WTC11 (cell line): ENCODE results near the gene SLC29A3.

ENCODE experiments used
- JUN ChIP-seq: sonication (generic); formaldehyde crosslinking; IDR thresholded peaks from 2 replicates; pipeline ENCODE4 v1.8.0; 2023; ENCODE audit warnings: mild to moderate bottlenecking, missing genetic modification reagents
- TF ChIP-seq, protein P1 (sequence below): fragments of 200-600 bp; IDR thresholded peaks from 2 replicates; pipeline ENCODE4 v1.8.0; 2022; ENCODE audit warnings: antibody characterized with exemption

DNA sequence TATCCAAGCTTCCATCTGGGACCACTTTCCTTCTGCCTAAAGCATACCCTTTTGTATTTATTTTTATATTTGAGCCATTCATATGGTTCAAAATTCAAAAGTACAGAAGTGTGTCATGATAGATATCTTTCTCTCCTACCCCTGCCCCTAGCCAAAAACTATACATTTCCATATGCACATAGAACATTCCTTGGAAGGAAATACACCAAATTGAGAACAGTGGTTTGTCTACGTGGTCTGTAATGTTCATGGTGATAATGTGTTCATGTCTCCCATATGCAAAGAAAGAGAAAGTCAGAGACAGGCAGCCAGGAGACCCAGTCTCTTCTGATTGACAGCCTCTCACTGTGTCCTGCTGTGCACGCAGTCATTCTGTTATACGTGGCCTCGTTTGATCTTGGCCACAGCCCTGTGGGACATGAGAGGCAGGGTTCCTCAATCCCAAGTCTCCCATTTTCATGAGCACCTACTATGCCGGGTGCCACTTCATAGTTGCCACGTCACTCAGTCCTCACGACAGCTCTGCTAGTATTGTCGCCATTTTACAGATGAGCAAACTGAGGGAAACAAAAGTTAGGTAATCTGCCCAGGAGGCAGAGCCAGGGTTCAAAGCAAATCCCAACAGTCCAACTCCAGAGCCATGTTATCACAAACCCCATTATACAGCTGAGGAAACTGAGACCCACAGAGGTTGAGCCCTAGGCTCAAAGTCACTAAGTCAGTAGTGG, 69.7 kb downstream of the SLC29A3 start:
- TF ChIP-seq, protein P1, sequence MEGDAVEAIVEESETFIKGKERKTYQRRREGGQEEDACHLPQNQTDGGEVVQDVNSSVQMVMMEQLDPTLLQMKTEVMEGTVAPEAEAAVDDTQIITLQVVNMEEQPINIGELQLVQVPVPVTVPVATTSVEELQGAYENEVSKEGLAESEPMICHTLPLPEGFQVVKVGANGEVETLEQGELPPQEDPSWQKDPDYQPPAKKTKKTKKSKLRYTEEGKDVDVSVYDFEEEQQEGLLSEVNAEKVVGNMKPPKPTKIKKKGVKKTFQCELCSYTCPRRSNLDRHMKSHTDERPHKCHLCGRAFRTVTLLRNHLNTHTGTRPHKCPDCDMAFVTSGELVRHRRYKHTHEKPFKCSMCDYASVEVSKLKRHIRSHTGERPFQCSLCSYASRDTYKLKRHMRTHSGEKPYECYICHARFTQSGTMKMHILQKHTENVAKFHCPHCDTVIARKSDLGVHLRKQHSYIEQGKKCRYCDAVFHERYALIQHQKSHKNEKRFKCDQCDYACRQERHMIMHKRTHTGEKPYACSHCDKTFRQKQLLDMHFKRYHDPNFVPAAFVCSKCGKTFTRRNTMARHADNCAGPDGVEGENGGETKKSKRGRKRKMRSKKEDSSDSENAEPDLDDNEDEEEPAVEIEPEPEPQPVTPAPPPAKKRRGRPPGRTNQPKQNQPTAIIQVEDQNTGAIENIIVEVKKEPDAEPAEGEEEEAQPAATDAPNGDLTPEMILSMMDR, result no peak
- TF ChIP-seq JUN (CRISPR knock-in tag), result no peak
